DND-41 (cell line): Measurements from ENCODE around the gene FBXO9.

Experiments
- CTCF ChIP-seq: IDR thresholded peaks from 2 replicates; pipeline ENCODE4 v1.5.1; 2012; ENCODE audit warnings: borderline replicate concordance, low read length, moderate library complexity, mild to moderate bottlenecking; ENCODE audit not compliant: poor library complexity, severe bottlenecking; ENCODE audit errors: extremely low read depth
- EZH2 ChIP-seq: IDR thresholded peaks from 3 replicates; pipeline ENCODE4 v1.6.1; 2012; ENCODE audit warnings: borderline replicate concordance, low read depth, mild to moderate bottlenecking, moderate library complexity, low read length, inconsistent platforms; ENCODE audit not compliant: severe bottlenecking

- TF ChIP-seq CTCF (no peak), EZH2 (no peak)
Observed at GRCh38 chr6:53104916-53105315, 39.7 kb downstream of the FBXO9 start.
